Neural progenitor cell (in vitro differentiated cells): Measurements from ENCODE around the gene C2orf15. TPM values are rescaled to one million over a fixed set of nuclear protein-coding genes. Genes with fewer than 3 reads are reported as not detected.

ENCODE experiments used
- DNase-seq: peaks from one replicate; pipeline ENCODE4 v3.0.0-alpha.2; 2016; ENCODE audit warnings: low spot score
- H2AFZ ChIP-seq: fragments of 200-600 bp; sonication (generic); replicated peaks from 2 replicates; pipeline ENCODE4 v1.6.1; 2016; ENCODE audit warnings: antibody characterized with exemption
- H3F3A ChIP-seq: fragments of 200-600 bp; sonication (generic); 2 replicates; pipeline ENCODE4 v1.6.1; 2016; ENCODE audit warnings: antibody characterized with exemption, low read depth
- H3K27ac ChIP-seq: fragments of 200-600 bp; sonication (generic); 2 replicates; pipeline ENCODE4 v1.5.1; 2016; ENCODE audit warnings: mild to moderate bottlenecking
- H3K27me3 ChIP-seq: fragments of 200-600 bp; sonication (generic); 2 replicates; pipeline ENCODE4 v1.6.1; 2016; ENCODE audit warnings: mild to moderate bottlenecking, moderate library complexity
- H3K36me3 ChIP-seq: fragments of 200-600 bp; sonication (generic); 2 replicates; pipeline ENCODE4 v1.5.1; 2016
- H3K4me1 ChIP-seq: fragments of 200-600 bp; sonication (generic); 2 replicates; pipeline ENCODE4 v1.6.1; 2016; ENCODE audit warnings: mixed run types
- H3K4me2 ChIP-seq: fragments of 200-600 bp; sonication (generic); 2 replicates; pipeline ENCODE4 v1.6.1; 2016
- H3K4me3 ChIP-seq: fragments of 200-600 bp; sonication (generic); 2 replicates; pipeline ENCODE4 v1.5.1; 2016
- H3K79me2 ChIP-seq: fragments of 200-600 bp; sonication (generic); 2 replicates; pipeline ENCODE4 v1.6.1; 2016; ENCODE audit warnings: low read depth
- H3K9ac ChIP-seq: fragments of 200-600 bp; sonication (generic); 2 replicates; pipeline ENCODE4 v1.6.1; 2016
- H3K9me3 ChIP-seq: fragments of 200-600 bp; sonication (generic); 2 replicates; pipeline ENCODE4 v1.5.1; 2016; ENCODE audit warnings: low read depth
- H4K20me1 ChIP-seq: fragments of 200-600 bp; sonication (generic); 2 replicates; pipeline ENCODE4 v1.6.1; 2016; ENCODE audit warnings: low read depth
- H3K27ac Mint-ChIP-seq: 3 replicates; pipeline ENCODE4 v1.8.0; 2021; ENCODE audit warnings: mixed read lengths
- H3K27me3 Mint-ChIP-seq: 2 replicates; pipeline ENCODE4 v1.8.0; 2022; ENCODE audit warnings: low read depth, mild to moderate bottlenecking, inconsistent platforms, moderate library complexity, mixed read lengths; ENCODE audit not compliant: insufficient read depth
- H3K36me3 Mint-ChIP-seq: 3 replicates; pipeline ENCODE4 v1.8.0; 2021; ENCODE audit warnings: mixed read lengths
- H3K4me1 Mint-ChIP-seq: 3 replicates; pipeline ENCODE4 v1.8.0; 2021; ENCODE audit warnings: mixed read lengths
- H3K4me3 Mint-ChIP-seq: 3 replicates; pipeline ENCODE4 v1.8.0; 2021; ENCODE audit warnings: mild to moderate bottlenecking, moderate library complexity, mixed read lengths
- H3K9me3 Mint-ChIP-seq: 3 replicates; pipeline ENCODE4 v1.8.0; 2020; ENCODE audit warnings: mixed read lengths
- CTCF ChIP-seq: fragments of 200-600 bp; sonication (generic); IDR thresholded peaks from 2 replicates; pipeline ENCODE4 v1.5.1; 2017; ENCODE audit warnings: antibody characterized with exemption, mild to moderate bottlenecking
- EZH2 ChIP-seq: fragments of 200-600 bp; sonication (generic); IDR thresholded peaks from 2 replicates; pipeline ENCODE4 v1.6.1; 2017; ENCODE audit warnings: antibody characterized with exemption, mild to moderate bottlenecking, moderate library complexity
- EZH2phosphoT487 ChIP-seq: fragments of 200-600 bp; sonication (generic); IDR thresholded peaks from 2 replicates; pipeline ENCODE4 v1.6.1; 2017; ENCODE audit warnings: antibody characterized with exemption
- total RNA-seq: library from RNA; depleted of rRNA; stranded (reverse); fragments of >200 nt; gene quantifications from 2 replicates; pipeline ENCODE4 v1.2.3, GENCODE V29; 2015; ENCODE audit warnings: low replicate concordance

C2orf15 gene
- total RNA-seq, 1 donor from 2014 or later: 5.8 TPM

DNA sequence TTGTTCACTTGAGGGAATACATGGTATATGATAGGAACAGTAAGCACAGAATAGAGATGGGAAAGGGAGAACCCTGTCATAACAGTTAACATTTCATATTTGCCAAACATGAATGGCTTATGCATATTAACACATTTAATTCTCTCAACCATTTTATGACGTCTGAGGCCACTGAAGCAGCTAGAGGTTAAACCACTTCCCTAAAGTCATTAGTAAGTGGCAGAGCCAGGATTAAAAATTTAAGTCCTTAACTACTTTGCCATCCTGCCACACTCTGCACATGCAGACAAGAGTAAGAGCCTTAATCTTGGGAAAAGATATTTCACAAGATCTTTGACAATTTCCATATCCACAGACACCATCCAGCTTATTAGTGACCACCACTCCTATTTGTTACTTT lies 15.4 kb downstream of the C2orf15 start:
- no peak for TF ChIP-seq CTCF
- TF ChIP-seq EZH2phosphoT487: no peak
- TF ChIP-seq EZH2: no peak
- no peak overlapping the region for H3K27ac ChIP-seq
- H3K9ac ChIP-seq: no peak overlapping the region
- H3K27ac Mint-ChIP-seq: no peak overlapping the region
- H3K4me1 Mint-ChIP-seq: peaks cover 23% of the 10 kb centered on the region
- peaks cover 7% of the 10 kb centered on the region for H3K4me1 ChIP-seq
- H3K4me3 Mint-ChIP-seq: no peak overlapping the region
- no peaks in the 10 kb centered on the region for H3K9me3 Mint-ChIP-seq
- H4K20me1 ChIP-seq: no peaks in the 10 kb centered on the region
- H3K79me2 ChIP-seq: peaks cover 11% of the 10 kb centered on the region
- no peaks in the 10 kb centered on the region for H3K36me3 ChIP-seq
- H3K9me3 ChIP-seq: no peaks in the 10 kb centered on the region
- peaks cover 2% of the 10 kb centered on the region for H3K36me3 Mint-ChIP-seq
- H3K4me2 ChIP-seq: no peak overlapping the region
- no peak for DNase-seq
- H2AFZ ChIP-seq: no peak overlapping the region
- no peak overlapping the region for H3K4me3 ChIP-seq
- no peaks in the 10 kb centered on the region for H3K27me3 ChIP-seq
- H3F3A ChIP-seq: peaks cover 13% of the 10 kb centered on the region
- H3K27me3 Mint-ChIP-seq: peaks cover 3% of the 10 kb centered on the region

DNA sequence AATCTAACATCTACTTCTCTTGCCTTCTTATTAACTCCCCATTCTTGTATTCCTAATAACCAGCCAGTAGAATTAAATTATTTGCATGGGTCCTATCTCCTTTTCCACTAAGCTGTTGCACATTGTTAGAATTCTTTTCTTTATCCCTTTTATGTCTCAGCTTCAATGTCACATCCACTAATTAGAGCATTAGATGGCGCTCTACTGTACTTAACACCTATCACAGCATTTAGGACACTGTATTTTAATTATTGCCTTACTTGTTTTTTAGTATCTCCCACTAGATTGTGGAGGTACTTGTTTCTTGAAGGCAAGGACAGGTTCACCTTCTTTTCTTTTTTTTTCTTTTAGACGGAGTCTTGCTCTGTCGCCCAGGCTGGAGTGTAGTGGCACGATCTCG lies 17.1 kb downstream of the C2orf15 start:
- peaks cover 3% of the 10 kb centered on the region for H3K27me3 Mint-ChIP-seq
- H4K20me1 ChIP-seq: no peaks in the 10 kb centered on the region
- no peaks in the 10 kb centered on the region for H3K27me3 ChIP-seq
- H3F3A ChIP-seq: peaks cover 13% of the 10 kb centered on the region
- no peak overlapping the region for H3K4me3 ChIP-seq
- H3K4me2 ChIP-seq: no peak overlapping the region
- no peak overlapping the region for H2AFZ ChIP-seq
- H3K27ac ChIP-seq: no peak overlapping the region
- peaks cover 22% of the 10 kb centered on the region for H3K4me1 Mint-ChIP-seq
- TF ChIP-seq EZH2phosphoT487 (no peak), CTCF (no peak), EZH2 (no peak)
- H3K4me3 Mint-ChIP-seq: no peak overlapping the region
- H3K79me2 ChIP-seq: peaks cover 11% of the 10 kb centered on the region
- no peak overlapping the region for H3K9ac ChIP-seq
- DNase-seq: no peak
- no peak overlapping the region for H3K27ac Mint-ChIP-seq
- peaks cover 2% of the 10 kb centered on the region for H3K36me3 Mint-ChIP-seq
- no peaks in the 10 kb centered on the region for H3K9me3 ChIP-seq
- H3K9me3 Mint-ChIP-seq: no peaks in the 10 kb centered on the region
- H3K4me1 ChIP-seq: peaks cover 7% of the 10 kb centered on the region
- no peaks in the 10 kb centered on the region for H3K36me3 ChIP-seq

GRCh38 chr2:99159594-99159993 lies 18.1 kb downstream of the C2orf15 start:
- H3K4me3 ChIP-seq: no peak overlapping the region
- H3K36me3 ChIP-seq: no peaks in the 10 kb centered on the region
- no peak overlapping the region for H3K27ac Mint-ChIP-seq
- H3K27me3 ChIP-seq: no peaks in the 10 kb centered on the region
- H3K27ac ChIP-seq: no peak overlapping the region
- H4K20me1 ChIP-seq: no peaks in the 10 kb centered on the region
- no peaks in the 10 kb centered on the region for H3K9me3 Mint-ChIP-seq
- no peak for TF ChIP-seq CTCF
- TF ChIP-seq EZH2phosphoT487: no peak
- TF ChIP-seq EZH2: no peak
- H3K4me2 ChIP-seq: no peak overlapping the region
- H3K4me1 Mint-ChIP-seq: peaks cover 12% of the 10 kb centered on the region
- H3K9ac ChIP-seq: no peak overlapping the region
- no peak overlapping the region for H3K4me3 Mint-ChIP-seq
- H3K9me3 ChIP-seq: no peaks in the 10 kb centered on the region
- H3K27me3 Mint-ChIP-seq: peaks cover 3% of the 10 kb centered on the region
- peaks cover 5% of the 10 kb centered on the region for H3F3A ChIP-seq
- H2AFZ ChIP-seq: no peak overlapping the region
- peaks cover 2% of the 10 kb centered on the region for H3K36me3 Mint-ChIP-seq
- DNase-seq: no peak
- peaks cover 11% of the 10 kb centered on the region for H3K79me2 ChIP-seq
- H3K4me1 ChIP-seq: no peaks in the 10 kb centered on the region
